Measurements from ENCODE around the gene CCT8L2.
"Not testable (repeated sequence)": the region's sequence is repeated elsewhere in the genome, so short reads cannot be mapped to it uniquely, and the experiment has no call there.

- not testable (repeated sequence) for TF ChIP-seq CREB1 (IDR thresholded peaks at IDR 0.05); MAX (IDR thresholded peaks at IDR 0.05); CTCF (IDR thresholded peaks at IDR 0.05; ENCODE audit: control extremely low read depth in 1 of 3, insufficient read depth in 1 of 3, low read depth in 1 of 3, low read length in 3 of 3); POLR2A (IDR thresholded peaks at IDR 0.05; ENCODE audit: control extremely low read depth in 1 of 2, low read depth in 2 of 2, low read length in 2 of 2); TBP (IDR thresholded peaks at IDR 0.05; ENCODE audit: low read depth, low read length); SIX5 (IDR thresholded peaks at IDR 0.05; ENCODE audit: low read depth, low read length); ZNF274 (IDR thresholded peaks at IDR 0.05; ENCODE audit: borderline replicate concordance, extremely low read depth, low read length); POLR2AphosphoS5 (IDR thresholded peaks at IDR 0.05; ENCODE audit: low read depth, low read length); MAFK (IDR thresholded peaks at IDR 0.05; ENCODE audit: low read depth, low read length); TAF1 (IDR thresholded peaks at IDR 0.05; ENCODE audit: low read depth, low read length); RAD21 (IDR thresholded peaks at IDR 0.05 in 1 of 2, conservative IDR thresholded peaks at IDR 0.05 in 1 of 2; ENCODE audit: low read depth in 2 of 2, low read length in 2 of 2); CHD2 (IDR thresholded peaks at IDR 0.05; ENCODE audit: low read length); TAF7 (optimal IDR thresholded peaks at IDR 0.05; ENCODE audit: borderline replicate concordance, low read depth, low read length)
Observed at GRCh38 chr22:16558376-16558945, 34.1 kb downstream of the CCT8L2 start.

Data from H1 (cell line).